IgD-negative memory B cell (primary cell): ENCODE measurements around the gene NUP107. TPM values are rescaled to one million over a fixed set of nuclear protein-coding genes. Genes with fewer than 3 reads are reported as not detected.

Experiments used
- H3K27ac Mint-ChIP-seq, 3 donors: one replicate each; pipeline ENCODE4 v1.8.0; 2020 to 2022; ENCODE audit warnings: mild to moderate bottlenecking in 3 of 3, mixed read lengths in 3 of 3, moderate library complexity in 1 of 3
- H3K27me3 Mint-ChIP-seq: one replicate; pipeline ENCODE4 v1.8.0; 2021; ENCODE audit warnings: mixed read lengths
- H3K36me3 Mint-ChIP-seq: one replicate; pipeline ENCODE4 v1.8.0; 2020; ENCODE audit warnings: mild to moderate bottlenecking, mixed read lengths
- H3K4me1 Mint-ChIP-seq, 3 donors: one replicate each; pipeline ENCODE4 v1.8.0; 2020 to 2022; ENCODE audit warnings: mixed read lengths in 3 of 3, mild to moderate bottlenecking in 1 of 3
- H3K4me3 Mint-ChIP-seq, 4 donors: one replicate each; pipeline ENCODE4 v1.8.0; 2020 to 2022; ENCODE audit warnings: mild to moderate bottlenecking in 4 of 4, mixed read lengths in 4 of 4, moderate library complexity in 3 of 4
- H3K9me3 Mint-ChIP-seq, 3 donors: one replicate each; pipeline ENCODE4 v1.8.0; 2020 to 2021; ENCODE audit warnings: mixed read lengths in 3 of 3, mild to moderate bottlenecking in 1 of 3
- polyA plus RNA-seq: library from polyadenylated mRNA; unstranded; fragments of 300-500 nt; fragmentation: Illumina TruSeq; gene quantifications from one replicate; pipeline ENCODE4 v1.2.3, GENCODE V29; 2021

NUP107 gene
- polyA plus RNA-seq, 1 donor from 2014 or later: 28.9 TPM

DNA sequence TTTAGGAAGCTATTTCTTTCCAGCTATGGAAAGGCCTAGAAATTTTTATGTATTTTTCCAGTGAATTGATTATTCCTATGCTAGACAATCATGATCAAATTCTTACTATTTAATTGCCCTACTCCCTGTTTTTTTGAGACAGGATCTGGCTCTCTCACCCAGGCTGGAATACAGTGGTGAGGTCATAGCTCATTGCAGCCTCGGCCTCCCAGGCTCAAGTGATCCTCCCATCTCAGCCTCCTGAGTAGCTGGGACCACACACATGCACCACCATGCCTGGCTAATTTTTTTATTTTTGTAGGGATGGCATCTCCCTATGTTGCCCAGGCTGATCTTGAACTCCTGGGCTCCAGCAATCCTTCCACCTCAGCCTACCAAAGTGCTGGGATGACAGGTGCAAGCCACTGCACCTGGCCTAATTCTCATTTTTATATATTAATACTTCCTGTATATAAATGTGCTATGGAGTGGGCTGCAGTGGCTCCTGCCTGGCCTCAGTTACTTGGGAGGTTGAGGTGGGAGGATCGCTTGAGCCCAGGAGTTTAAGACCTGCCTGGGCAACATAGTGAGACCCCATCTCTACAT, 105.2 kb downstream of the NUP107 start:
- Mint-ChIP-seq H3K27ac (no peak overlapping the region), H3K4me1 (peaks cover 8 to 14% (median 13%) of the 10 kb centered on the region in 3 donors), H3K27me3 (no peaks in the 10 kb centered on the region), H3K9me3 (no peaks in the 10 kb centered on the region), H3K4me3 (no peak overlapping the region), H3K36me3 (no peaks in the 10 kb centered on the region)

DNA sequence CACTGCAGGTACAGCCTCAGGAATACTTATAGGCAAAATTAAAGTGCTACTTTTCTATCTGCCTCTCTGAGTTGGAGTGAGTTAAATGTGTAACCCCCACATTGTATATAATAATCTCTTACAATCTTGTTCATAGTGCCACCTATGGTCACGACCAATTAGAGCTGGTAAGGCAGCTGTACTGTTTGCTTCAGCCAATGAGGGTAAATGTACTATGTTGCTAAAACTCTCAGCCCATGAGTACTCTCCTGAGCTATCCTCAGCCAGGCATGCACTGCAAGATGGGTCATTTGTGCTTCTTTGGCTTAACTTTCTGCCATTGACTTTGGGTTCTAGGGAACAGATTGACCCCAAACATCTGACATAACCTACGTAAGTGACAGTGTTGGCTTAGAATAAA, 106.2 kb downstream of the NUP107 start:
- no peaks in the 10 kb centered on the region for H3K27me3 Mint-ChIP-seq
- peaks cover 2 to 8% (median 7%) of the 10 kb centered on the region in 3 donors for H3K4me1 Mint-ChIP-seq
- no peak overlapping the region for H3K27ac Mint-ChIP-seq

DNA sequence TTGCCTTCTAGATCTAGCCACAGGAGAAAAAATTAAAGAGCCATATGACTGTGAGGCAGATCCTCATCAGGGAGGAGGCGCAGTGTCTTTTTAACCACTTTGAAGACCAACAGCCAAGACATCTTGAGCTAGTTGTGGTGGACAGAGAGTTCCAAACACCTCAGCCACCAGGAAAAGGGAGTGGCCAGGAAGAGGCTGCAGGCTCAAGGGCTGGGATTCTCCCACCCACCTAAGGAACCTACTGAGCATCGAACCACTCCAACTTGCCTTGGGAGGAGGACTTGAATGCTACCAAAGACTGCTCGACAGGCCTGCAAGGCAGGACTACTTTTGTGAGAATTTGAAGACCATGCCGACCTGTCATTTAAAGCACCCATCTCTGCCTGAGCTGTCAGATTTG, 106.7 kb downstream of the NUP107 start:
- H3K27me3 Mint-ChIP-seq: no peaks in the 10 kb centered on the region
- no peaks in the 10 kb centered on the region for H3K36me3 Mint-ChIP-seq
- no peak overlapping the region for H3K4me3 Mint-ChIP-seq
- H3K27ac Mint-ChIP-seq: no peak overlapping the region
- no peaks in the 10 kb centered on the region for H3K9me3 Mint-ChIP-seq
- H3K4me1 Mint-ChIP-seq: peaks cover 0 to 7% (median 6%) of the 10 kb centered on the region in 3 donors

More for the DNA sequence above, 106.2 kb downstream of the NUP107 start:
- Mint-ChIP-seq H3K36me3 (no peaks in the 10 kb centered on the region), H3K4me3 (no peak overlapping the region), H3K9me3 (no peaks in the 10 kb centered on the region)

DNA sequence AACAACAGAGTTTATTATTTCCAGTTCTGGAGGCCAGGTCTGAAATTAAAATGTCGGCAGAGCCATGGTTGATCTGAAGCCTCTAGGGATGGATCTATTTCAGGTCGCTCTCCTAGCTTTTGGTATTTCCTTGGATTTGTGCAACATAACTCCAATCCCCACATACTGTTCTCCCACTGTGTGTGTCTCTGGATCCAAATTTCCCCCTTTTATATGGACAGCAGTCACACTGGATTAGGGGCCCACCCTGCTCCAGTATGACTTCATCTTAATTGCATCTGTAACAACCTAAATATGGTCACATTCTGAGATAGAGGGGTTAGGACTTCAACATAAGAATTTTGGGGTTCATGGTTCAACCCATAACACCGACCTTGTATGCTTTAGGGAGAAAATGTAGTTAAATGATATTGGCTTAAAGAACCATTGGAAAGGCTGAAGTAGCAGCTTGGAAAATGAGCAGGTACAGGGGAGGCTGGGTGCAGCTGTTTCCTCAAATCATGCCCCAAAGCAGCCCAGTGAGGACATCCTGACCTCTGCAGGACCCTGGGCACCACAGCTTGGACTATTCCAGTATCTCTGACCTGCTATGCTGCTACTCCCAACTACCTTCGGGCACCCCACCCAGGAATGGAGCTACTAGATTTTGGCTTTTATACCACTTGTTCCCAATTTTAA, 107.3 kb downstream of the NUP107 start:
- Mint-ChIP-seq H3K27me3 (no peaks in the 10 kb centered on the region), H3K4me3 (no peak overlapping the region), H3K9me3 (no peaks in the 10 kb centered on the region), H3K36me3 (no peaks in the 10 kb centered on the region), H3K4me1 (peaks cover 0 to 7% (median 5%) of the 10 kb centered on the region in 3 donors), H3K27ac (no peak overlapping the region)

DNA sequence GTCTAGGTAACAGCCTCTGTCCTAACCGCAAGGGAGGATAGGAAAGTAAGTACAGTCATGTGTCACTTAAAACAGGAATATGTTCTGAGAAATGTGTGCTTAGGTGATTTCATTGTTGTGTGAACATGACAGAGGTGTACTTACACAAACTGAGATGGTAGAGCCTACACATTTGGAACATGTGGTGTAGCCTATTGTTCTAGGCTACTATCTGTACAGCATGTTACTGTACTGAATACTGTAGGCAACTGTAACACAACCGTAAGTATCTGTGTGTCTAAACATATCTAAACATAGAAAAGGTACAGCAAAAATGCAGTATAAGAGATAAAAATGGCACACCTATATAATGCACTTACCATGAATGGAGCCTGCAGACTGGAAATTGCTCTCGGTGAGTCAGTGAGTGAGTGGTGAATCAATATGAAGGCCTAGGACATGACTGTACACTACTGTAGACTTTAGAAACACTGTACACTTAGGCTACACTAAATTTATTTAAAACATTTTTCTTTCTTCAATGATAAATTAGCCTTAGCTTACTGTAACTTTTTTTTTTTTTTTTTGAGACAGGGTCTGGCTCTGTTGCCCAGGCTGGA, 108.0 kb downstream of the NUP107 start:
- no peaks in the 10 kb centered on the region for H3K27me3 Mint-ChIP-seq
- H3K4me1 Mint-ChIP-seq: peaks cover 0 to 7% (median 4%) of the 10 kb centered on the region in 3 donors
- H3K27ac Mint-ChIP-seq: no peak overlapping the region
- H3K4me3 Mint-ChIP-seq: no peak overlapping the region
- no peaks in the 10 kb centered on the region for H3K36me3 Mint-ChIP-seq
- H3K9me3 Mint-ChIP-seq: no peaks in the 10 kb centered on the region

Other genes with a start within 250 kb of the NUP107 start
- 297 TPM for gene RAP1B, start 76.1 kb upstream of the NUP107 start, polyA plus RNA-seq
- 15.2 TPM for gene SLC35E3, start 59.2 kb downstream of the NUP107 start, polyA plus RNA-seq
- gene MDM2, start 121.2 kb downstream of the NUP107 start, polyA plus RNA-seq: 19.6 TPM
- 5.8 TPM for gene CPM, start 246.2 kb downstream of the NUP107 start, polyA plus RNA-seq